ENCODE data around the gene CLPX.
"Not testable (repeated sequence)": the region's sequence is repeated elsewhere in the genome, so short reads cannot be mapped to it uniquely, and the experiment has no call there.

CLPX gene

DNA sequence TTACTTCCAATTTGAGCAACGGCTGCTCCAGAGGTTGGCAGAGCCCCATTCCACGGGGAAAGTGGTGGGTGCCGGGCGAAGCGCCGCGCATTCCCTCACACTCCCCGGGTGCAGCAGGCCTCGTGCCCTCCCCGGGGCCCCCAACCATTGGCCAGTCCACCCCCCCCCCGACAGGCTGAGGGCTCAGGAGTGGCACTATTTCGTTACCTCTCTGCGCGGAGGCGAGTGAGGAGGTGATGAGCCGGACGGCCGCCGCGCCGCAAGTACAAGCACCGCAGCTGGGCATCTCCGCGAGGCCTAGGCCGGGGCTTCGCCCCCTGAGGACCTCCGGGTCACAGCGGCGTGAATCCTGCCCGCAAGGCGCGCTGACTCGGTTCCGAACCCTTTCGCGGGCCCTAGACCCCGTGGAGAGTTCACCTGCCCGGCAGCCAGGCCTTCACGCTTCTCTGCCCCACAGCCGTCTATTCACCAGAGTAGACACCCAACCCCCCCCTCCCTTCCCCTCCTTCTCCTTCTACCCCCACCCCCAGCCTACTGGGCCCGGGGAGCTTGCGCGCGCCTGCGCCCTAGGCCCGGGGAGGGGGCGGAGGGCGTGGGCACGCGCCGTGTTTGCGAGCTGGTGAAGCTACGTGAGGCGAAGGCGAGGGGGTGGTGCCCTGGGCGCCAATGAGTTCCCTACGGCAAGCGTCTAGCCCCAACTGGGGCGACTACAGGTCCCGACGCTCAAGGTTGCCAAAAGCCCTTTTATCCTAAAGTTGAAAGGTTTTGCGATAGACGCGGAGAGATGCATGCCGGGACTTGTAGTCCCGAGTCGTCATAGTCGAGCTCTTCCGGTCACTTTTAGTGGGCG lies at the start of gene CLPX:
Gene CLPX (minus strand): TSS at position 475 of the 850 bp plus-strand sequence. CDS start 189 bp downstream, at position 286.
- peak; percentile 92 for DNase-seq (ENCODE audit: low spot score)

DNA sequence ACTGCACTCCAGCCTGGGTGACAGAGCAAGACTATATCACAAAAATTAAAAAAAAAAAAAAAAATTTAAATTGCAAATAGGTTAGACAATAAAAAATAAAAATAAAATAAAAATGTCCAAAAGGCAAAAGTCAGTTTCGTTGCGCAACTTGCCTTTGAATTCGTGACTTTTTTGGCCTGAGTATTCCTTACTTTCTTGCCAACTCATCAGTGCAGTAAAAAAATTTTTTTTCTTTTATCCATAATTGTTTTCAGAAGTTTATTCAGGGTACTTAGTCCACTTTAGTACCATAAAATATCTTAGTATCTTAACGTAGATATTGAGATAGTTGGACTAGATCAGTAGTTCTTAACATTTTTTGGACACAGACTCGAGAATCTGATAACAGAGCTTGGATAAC lies 48.6 kb upstream of the CLPX start:
- no peak for DNase-seq (ENCODE audit: low spot score)

DNA sequence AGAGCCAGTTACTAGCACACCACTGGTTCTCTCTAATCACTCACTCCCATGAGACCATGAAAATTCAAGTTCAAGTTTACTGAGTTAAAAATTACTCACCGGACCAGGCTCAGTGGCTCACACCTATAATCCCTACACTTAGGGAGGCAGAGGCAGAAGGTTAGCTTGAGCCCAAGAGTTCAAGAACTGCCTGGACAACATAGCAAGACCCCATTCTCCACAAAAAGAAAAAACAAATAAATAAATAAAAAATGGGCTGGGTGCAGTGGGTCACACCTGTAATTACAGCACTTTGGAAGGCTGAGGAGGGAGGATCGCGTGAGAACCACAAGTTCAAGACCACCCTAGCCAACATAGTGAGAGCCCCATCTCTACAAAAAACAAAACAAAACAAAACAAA lies 47.4 kb upstream of the CLPX start:
- DNase-seq (ENCODE audit: low spot score) = no peak

- DNase-seq (ENCODE audit: low spot score) = peak; percentile 17
Measured at GRCh38 chr15:65231306-65231705, 46.2 kb upstream of the CLPX start.

- not testable (repeated sequence) for DNase-seq (ENCODE audit: low spot score)
Measured at GRCh38 chr15:65226901-65227300, 41.8 kb upstream of the CLPX start.

GRCh38 chr15:65226221-65226620 lies 41.1 kb upstream of the CLPX start:
- no peak for DNase-seq (ENCODE audit: low spot score)

DNA sequence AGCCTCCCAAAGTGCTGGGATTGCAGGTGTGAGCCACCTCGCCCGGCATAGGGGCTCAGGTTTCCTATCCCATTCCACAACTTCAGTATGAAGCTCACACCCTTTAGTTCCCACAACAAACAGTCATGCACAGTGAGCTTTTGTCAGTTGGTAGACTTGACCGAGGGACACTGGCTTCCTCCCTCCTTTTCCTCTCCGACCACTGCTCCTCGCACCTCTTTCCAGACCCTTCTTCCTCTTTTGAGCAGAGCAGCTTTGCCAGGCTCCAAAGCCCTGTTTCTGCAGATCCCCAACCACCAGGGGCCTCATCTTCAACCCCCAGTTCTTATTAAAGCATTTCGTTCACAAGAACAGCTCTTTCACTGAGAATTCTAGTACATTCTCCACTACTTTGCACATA lies 38.9 kb upstream of the CLPX start:
- DNase-seq (ENCODE audit: low spot score) = no peak

GRCh38 chr15:65222891-65223290 lies 37.7 kb upstream of the CLPX start:
- DNase-seq (ENCODE audit: low spot score) = no peak

- no peak for DNase-seq (ENCODE audit: low spot score)
Measured at GRCh38 chr15:65221697-65222096, 36.6 kb upstream of the CLPX start.

- no peak for DNase-seq (ENCODE audit: low spot score)
Measured at GRCh38 chr15:65219137-65219536, 34.0 kb upstream of the CLPX start.

DNA sequence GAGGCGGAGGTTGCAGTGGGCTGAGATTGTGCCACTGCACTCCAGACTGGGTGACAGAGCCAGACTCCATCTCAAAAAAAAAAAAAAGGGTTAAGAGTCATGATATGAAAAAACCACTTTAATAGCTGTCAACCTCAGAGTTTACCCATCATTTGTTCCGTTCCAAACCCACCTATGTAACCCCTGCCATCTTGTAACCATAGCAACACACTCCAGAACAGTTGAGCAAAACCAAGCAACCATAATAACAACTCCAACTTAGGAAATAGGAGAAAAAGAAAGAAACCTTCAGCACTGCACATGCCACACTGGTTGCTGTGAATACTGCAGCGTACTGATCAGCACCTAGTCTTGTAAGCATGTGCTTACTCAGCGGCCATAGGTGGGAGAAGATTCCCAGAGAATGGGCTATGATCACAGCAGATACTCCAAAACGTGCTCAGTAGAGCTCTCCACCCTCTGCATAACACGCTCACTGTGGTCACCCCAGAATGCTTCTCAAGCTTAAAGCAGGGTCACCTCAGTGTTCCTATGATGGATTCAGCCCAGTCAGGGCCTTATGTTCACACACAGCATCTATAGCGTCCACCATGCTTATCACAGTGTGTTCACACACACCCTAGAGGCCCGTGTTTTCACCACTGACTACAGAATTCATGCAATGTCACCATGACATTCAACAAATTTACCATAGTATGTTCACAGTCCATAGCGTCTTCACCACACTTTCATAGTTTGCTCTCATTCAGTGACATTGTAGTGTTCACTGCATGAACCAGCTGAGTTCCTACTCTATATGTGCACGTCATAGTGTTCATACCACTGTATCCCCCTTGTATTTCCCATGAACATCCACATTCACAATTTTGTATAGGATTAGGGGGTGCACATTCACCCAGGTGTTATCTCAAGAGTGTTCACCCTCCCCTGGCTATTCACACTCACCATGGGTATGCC lies 32.7 kb upstream of the CLPX start:
- peak; percentile 74 for DNase-seq (ENCODE audit: low spot score)

- DNase-seq (ENCODE audit: low spot score) = no peak
Measured at GRCh38 chr15:65215496-65215895, 30.4 kb upstream of the CLPX start.

- DNase-seq (ENCODE audit: low spot score) = no peak
Measured at GRCh38 chr15:65214010-65214409, 28.9 kb upstream of the CLPX start.

GRCh38 chr15:65213241-65213640 lies 28.1 kb upstream of the CLPX start:
- DNase-seq (ENCODE audit: low spot score) = no peak

DNA sequence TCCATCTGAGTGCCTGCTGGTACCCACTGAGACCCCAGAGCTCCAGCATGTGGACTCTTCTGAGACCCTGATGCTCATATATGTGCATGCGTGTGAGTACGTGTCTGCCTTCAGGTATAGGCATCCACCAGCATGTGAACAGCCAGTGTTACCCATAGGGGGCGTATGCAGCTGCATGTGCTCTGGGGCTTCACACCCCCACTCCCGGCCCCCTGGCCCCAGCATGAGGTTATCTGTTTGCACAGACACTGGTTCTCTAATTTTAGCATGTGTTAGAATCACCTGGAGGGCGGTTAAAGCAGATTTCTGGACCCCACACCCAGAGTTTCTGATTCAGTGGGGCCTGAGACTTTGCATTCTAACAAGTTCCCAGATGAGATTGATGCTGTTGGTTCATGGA lies 27.0 kb upstream of the CLPX start:
- DNase-seq (ENCODE audit: low spot score) = peak; percentile 41

GRCh38 chr15:65211482-65211982 lies 26.4 kb upstream of the CLPX start:
- DNase-seq (ENCODE audit: low spot score) = no peak

- DNase-seq (ENCODE audit: low spot score) = no peak
Measured at GRCh38 chr15:65210770-65211481, 25.8 kb upstream of the CLPX start, which contains the start of gene CILP. Gene CILP, minus strand, starts transcription at chr15:65211473. Its CDS starts 1,718 bp downstream, at chr15:65209755.

DNA sequence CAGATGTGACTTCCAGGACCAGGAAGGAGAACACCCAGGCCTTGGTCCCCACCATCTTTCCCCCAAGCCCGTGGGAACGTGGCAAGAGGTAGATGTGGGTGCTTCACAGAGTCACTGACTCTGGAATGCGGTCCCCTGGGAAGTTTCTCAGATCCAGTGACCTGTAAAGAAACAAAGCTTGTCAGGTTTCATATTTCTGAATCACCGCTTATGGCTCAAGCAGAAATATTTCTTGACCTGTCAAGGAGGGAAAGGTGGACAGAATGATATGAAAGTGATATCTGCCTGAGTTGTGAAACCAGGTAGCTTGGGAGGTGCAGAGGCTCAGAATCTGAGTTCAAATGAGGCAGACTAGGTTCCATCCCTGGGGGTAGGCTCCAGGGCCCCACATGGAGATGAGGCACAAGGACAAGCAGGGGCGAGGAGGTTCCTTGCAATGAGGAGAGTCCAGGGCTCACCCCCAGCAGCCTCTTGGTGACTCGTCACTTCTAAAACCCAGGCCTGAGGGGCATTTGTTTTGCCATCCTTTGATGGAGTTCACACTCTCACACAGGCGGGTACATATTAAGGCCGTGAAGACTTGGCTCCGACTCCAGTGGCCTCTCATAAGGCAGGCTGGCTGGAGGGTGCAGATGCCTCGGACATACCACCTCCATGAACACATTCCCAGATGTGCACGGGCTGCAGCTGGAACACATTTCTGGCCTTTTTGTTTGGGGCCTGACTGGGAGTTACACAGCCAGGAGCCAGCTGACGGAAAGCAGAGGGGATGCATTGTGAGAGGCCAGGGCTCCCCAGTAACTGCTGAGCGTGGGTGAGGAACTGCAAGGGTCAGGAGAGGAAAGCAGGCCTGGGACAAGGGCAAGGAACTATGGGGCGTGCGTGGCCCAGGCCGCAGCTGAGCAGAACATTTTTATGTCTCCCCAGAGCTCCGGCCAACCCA lies 24.8 kb upstream of the CLPX start:
- no peak for DNase-seq (ENCODE audit: low spot score)

GRCh38 chr15:65208647-65209046 lies 23.5 kb upstream of the CLPX start:
- DNase-seq (ENCODE audit: low spot score) = no peak

GRCh38 chr15:65207280-65207840 lies 22.2 kb upstream of the CLPX start:
- no peak for DNase-seq (ENCODE audit: low spot score)
